ENCODE measurements around the gene EML3. TPM values are rescaled to one million over a fixed set of nuclear protein-coding genes. Genes with fewer than 3 reads are reported as not detected.

Gene EML3
- total RNA-seq, 2 experiments from 2014 or later = 81.8 to 97.1 TPM

GRCh38 chr11:62602141-62603071, 10.2 kb downstream of the EML3 start:
- CTCF ChIA-PET = interaction anchor here (1.0 to 2.1 kb wide), 4 partner anchors 9 to 65 kb away, joined by 4 to 15 read pairs (median 8); partner anchors contain the start of gene TUT1
- DNase-seq = peak; percentile 28
- H3K27me3 Mint-ChIP-seq (ENCODE audit: low read depth) = no peaks in the 10 kb centered on the region
- peaks cover 66% of the 10 kb centered on the region for H3K36me3 Mint-ChIP-seq (ENCODE audit: low read depth)
- H3K4me1 Mint-ChIP-seq (ENCODE audit: low read depth) = peaks cover 44% of the 10 kb centered on the region
- H3K27ac Mint-ChIP-seq = peak overlapping the region; percentile 99
- H3K9me3 Mint-ChIP-seq = no peaks in the 10 kb centered on the region
- peak overlapping the region; percentile 91 for H3K4me3 Mint-ChIP-seq
- intact Hi-C loops (cut with micrococcal nuclease) = no loop called here

DNA sequence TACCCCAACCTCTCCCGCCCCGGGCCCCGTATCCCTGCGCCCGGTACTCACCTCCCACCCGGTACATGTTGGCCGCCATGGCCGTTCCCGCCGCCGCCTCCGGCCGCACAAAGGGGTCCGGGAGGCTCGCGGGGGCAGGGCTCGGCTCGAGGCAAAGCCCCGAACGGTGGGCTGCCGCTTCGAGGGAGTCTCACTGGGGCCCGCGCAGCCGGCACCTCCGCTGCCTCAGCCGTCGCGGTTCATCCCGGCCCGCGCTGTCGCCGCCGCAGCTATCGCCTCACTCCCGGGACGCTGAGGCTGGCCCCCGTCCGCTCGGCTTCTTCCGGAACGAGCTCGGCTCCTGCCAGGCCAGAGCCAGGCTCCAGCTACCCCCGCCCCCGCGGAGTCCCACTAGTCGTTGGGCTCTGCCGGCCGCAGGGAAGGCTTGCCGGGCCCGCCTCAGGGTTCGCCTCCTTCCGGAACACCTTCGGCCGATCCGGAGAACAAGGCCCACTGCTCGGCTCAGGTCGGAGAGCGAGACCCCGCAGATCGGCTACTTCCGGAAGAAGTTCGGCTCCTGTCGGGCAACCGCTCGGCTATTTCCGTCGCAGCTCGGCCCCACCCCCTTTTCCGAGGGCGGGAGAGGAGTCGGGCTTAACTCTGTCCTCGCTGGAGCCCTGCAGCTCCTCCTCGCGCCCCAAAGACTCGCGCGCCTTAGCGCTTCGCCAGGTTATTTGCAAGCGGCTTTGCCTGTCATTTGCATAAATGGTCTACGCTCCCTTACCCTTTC, 11.0 kb downstream of the EML3 start, which contains the start of gene MTA2:
Gene MTA2, minus strand, starts transcription at position 494 of the 769 bp plus-strand sequence. Its CDS starts 415 bp downstream, at position 79.
- Mint-ChIP-seq H3K27me3 (ENCODE audit: low read depth) (no peaks in the 10 kb centered on the region), H3K4me3 (peak within 1 kb of the TSS; percentile 91), H3K4me1 (ENCODE audit: low read depth) (peaks cover 45% of the 10 kb centered on the region), H3K9me3 (no peaks in the 10 kb centered on the region), H3K36me3 (ENCODE audit: low read depth) (peaks cover 69% of the 10 kb centered on the region), H3K27ac (peak within 1 kb of the TSS; percentile 99)
- CTCF ChIA-PET = interaction anchor here (0.5 to 2.1 kb wide), 4 partner anchors 10 to 78 kb away, joined by 3 to 15 read pairs (median 8); partner anchors contain the start of gene TUT1
- peak; percentile 99 for DNase-seq
- intact Hi-C loops (cut with micrococcal nuclease) = loop anchor here (1.0 to 2.0 kb wide), 2 partner anchors 10 to 279 kb away; partner anchors contain the start of gene SLC3A2

GRCh38 chr11:62601122-62601371, 11.5 kb downstream of the EML3 start:
- Mint-ChIP-seq H3K9me3 (no peaks in the 10 kb centered on the region), H3K4me1 (ENCODE audit: low read depth) (peaks cover 42% of the 10 kb centered on the region), H3K27me3 (ENCODE audit: low read depth) (no peaks in the 10 kb centered on the region), H3K4me3 (peak overlapping the region; percentile 91), H3K36me3 (ENCODE audit: low read depth) (peaks cover 68% of the 10 kb centered on the region), H3K27ac (peak overlapping the region; percentile 99)
- intact Hi-C loops (cut with micrococcal nuclease) = loop anchor here (1.0 to 2.0 kb wide), 2 partner anchors 10 to 280 kb away; partner anchors contain the start of gene SLC3A2
- CTCF ChIA-PET = interaction anchor here (1.0 to 2.1 kb wide), 3 partner anchors 9 to 67 kb away, joined by 4 to 15 read pairs (median 13); partner anchors contain the start of gene TUT1
- DNase-seq = peak; percentile 54

GRCh38 chr11:62600367-62601121, 12.0 kb downstream of the EML3 start:
- peak overlapping the region; percentile 99 for H3K27ac Mint-ChIP-seq
- peaks cover 68% of the 10 kb centered on the region for H3K36me3 Mint-ChIP-seq (ENCODE audit: low read depth)
- CTCF ChIA-PET = interaction anchor here (1.4 to 2.1 kb wide), 3 partner anchors 8 to 39 kb away, joined by 4 to 15 read pairs (median 13); partner anchors contain the start of gene TUT1
- peak overlapping the region; percentile 91 for H3K4me3 Mint-ChIP-seq
- intact Hi-C loops (cut with micrococcal nuclease) = loop anchor here (1.0 to 2.0 kb wide), 2 partner anchors 11 to 280 kb away; partner anchors contain the start of gene SLC3A2
- H3K27me3 Mint-ChIP-seq (ENCODE audit: low read depth) = no peaks in the 10 kb centered on the region
- H3K4me1 Mint-ChIP-seq (ENCODE audit: low read depth) = peaks cover 42% of the 10 kb centered on the region
- DNase-seq = peak; percentile 58
- no peaks in the 10 kb centered on the region for H3K9me3 Mint-ChIP-seq

DNA sequence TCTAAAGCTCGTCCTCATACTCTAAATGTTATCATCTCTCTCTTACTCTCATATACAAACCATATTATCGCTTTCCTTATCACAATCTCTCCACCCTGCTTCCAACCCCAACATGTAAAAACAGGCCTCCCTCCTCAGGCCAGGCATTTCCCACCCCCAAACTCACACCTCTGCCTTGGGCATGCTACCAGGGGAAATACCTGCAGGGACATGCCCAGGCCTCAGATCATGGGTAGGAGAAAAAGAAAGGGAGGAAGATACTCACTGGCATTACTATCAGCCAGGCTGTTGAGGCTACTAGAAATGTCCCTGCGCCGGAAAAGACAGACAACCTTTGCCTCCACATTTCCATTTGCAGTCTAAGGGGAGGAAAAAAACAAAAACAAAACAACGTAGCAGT, 12.7 kb downstream of the EML3 start:
- peak; percentile 76 for DNase-seq

GRCh38 chr11:62599069-62599696, 13.4 kb downstream of the EML3 start:
- H3K9me3 Mint-ChIP-seq = no peaks in the 10 kb centered on the region
- H3K27me3 Mint-ChIP-seq (ENCODE audit: low read depth) = no peaks in the 10 kb centered on the region
- peaks cover 66% of the 10 kb centered on the region for H3K36me3 Mint-ChIP-seq (ENCODE audit: low read depth)
- peak overlapping the region; percentile 91 for H3K4me3 Mint-ChIP-seq
- CTCF ChIA-PET = interaction anchor here (0.5 to 1.4 kb wide), 4 partner anchors 13 to 38 kb away, joined by 3 to 4 read pairs (median 3); partner anchors contain the start of gene ROM1
- intact Hi-C loops (cut with micrococcal nuclease) = loop anchor here (1.0 to 2.0 kb wide), 9 partner anchors 8 to 255 kb away; partner anchors contain the start of genes C11orf98, CSKMT, GANAB and HNRNPUL2
- H3K4me1 Mint-ChIP-seq (ENCODE audit: low read depth) = peaks cover 46% of the 10 kb centered on the region
- peak overlapping the region; percentile 99 for H3K27ac Mint-ChIP-seq
- DNase-seq = peak; percentile 97

More for the DNA sequence above, 12.7 kb downstream of the EML3 start:
- intact Hi-C loops (cut with micrococcal nuclease) = loop anchor here (1.0 to 2.0 kb wide), 10 partner anchors 9 to 281 kb away; partner anchors contain the start of genes C11orf98, CSKMT, GANAB and HNRNPUL2
- Mint-ChIP-seq H3K36me3 (ENCODE audit: low read depth) (peaks cover 69% of the 10 kb centered on the region), H3K27me3 (ENCODE audit: low read depth) (no peaks in the 10 kb centered on the region), H3K27ac (peak overlapping the region; percentile 99), H3K9me3 (no peaks in the 10 kb centered on the region), H3K4me1 (ENCODE audit: low read depth) (peaks cover 40% of the 10 kb centered on the region), H3K4me3 (peak overlapping the region; percentile 91)
- CTCF ChIA-PET = interaction anchor here (1.1 to 2.1 kb wide), 3 partner anchors 12 to 39 kb away, joined by 3 to 15 read pairs (median 4); partner anchors contain the start of gene ROM1

DNA sequence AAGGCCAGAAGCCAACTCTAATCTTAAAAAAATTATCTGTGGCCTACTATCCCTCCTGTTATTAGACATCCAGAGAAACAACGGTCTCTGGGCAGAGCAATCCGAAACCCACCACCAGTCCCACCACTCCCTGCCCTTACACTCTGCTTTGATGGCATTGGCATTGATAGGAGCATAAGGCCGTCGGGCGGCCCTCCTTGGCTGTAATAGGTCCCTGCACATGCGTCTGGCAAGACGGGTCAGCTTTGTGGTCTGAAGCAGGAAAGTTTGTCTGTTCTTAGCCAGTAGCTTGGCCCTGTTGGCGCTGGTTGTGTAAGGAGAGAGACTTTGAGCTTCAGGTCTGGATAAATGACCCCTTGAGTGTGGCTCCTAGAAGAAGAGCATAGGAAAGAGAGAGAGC, 17.5 kb downstream of the EML3 start:
- no peak for DNase-seq
- H3K9me3 Mint-ChIP-seq = no peaks in the 10 kb centered on the region
- peak overlapping the region; percentile 7 for H3K27ac Mint-ChIP-seq
- intact Hi-C loops (cut with micrococcal nuclease) = no loop called here
- CTCF ChIA-PET = interaction anchor here (1.3 to 4.6 kb wide), 3 partner anchors 15 to 170 kb away, joined by 4 to 28 read pairs (median 5); partner anchors contain the start of gene EML3
- H3K27me3 Mint-ChIP-seq (ENCODE audit: low read depth) = no peaks in the 10 kb centered on the region
- peaks cover 60% of the 10 kb centered on the region for H3K36me3 Mint-ChIP-seq (ENCODE audit: low read depth)
- no peak overlapping the region for H3K4me3 Mint-ChIP-seq
- peaks cover 66% of the 10 kb centered on the region for H3K4me1 Mint-ChIP-seq (ENCODE audit: low read depth)

- Mint-ChIP-seq H3K36me3 (ENCODE audit: low read depth) (peaks cover 44% of the 10 kb centered on the region), H3K27me3 (ENCODE audit: low read depth) (no peaks in the 10 kb centered on the region), H3K9me3 (no peaks in the 10 kb centered on the region), H3K27ac (peak overlapping the region; percentile 82), H3K4me1 (ENCODE audit: low read depth) (peaks cover 63% of the 10 kb centered on the region), H3K4me3 (peak overlapping the region; percentile 54)
- CTCF ChIA-PET = interaction anchor here (0.6 to 4.6 kb wide), 15 partner anchors 8 to 169 kb away, joined by 3 to 28 read pairs (median 4); partner anchors contain the start of genes C11orf98, CSKMT, EML3 and MTA2
- peak; percentile 92 for DNase-seq
- intact Hi-C loops (cut with micrococcal nuclease) = loop anchor here (1.0 kb wide), 2 partner anchors 101 to 269 kb away; no protein-coding TSS in a partner anchor
These were observed 19.0 kb downstream of the EML3 start for GRCh38 chr11:62593434-62594044.

DNA sequence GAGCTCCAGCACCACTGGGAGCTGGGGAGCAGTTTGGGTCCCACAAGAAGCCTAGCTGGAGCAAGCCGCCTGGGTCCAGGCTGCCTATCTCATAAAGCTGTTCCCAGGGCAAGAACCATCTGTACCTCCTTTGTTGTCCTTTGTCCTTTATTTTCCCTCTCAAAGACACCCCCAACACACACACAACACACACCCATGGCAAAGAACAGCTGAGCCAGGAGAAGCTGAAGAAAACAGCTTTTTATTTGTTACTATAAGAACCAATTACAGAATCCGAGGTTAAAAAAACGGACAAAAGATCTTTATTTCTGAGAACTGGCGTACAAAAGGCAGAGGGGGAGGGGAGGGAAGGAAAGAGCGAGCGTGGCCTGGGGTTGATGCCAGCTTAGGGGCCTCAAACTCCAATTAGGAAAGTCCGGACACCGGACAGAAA, 19.6 kb downstream of the EML3 start:
- H3K4me3 Mint-ChIP-seq = no peak overlapping the region
- CTCF ChIA-PET = interaction anchor here (0.6 to 4.6 kb wide), 13 partner anchors 8 to 168 kb away, joined by 3 to 28 read pairs (median 8); partner anchors contain the start of genes C11orf98, CSKMT, EML3 and MTA2
- peaks cover 61% of the 10 kb centered on the region for H3K4me1 Mint-ChIP-seq (ENCODE audit: low read depth)
- no peaks in the 10 kb centered on the region for H3K27me3 Mint-ChIP-seq (ENCODE audit: low read depth)
- no peaks in the 10 kb centered on the region for H3K9me3 Mint-ChIP-seq
- intact Hi-C loops (cut with micrococcal nuclease) = loop anchor here (1.0 kb wide), 2 partner anchors 101 to 269 kb away; no protein-coding TSS in a partner anchor
- peaks cover 42% of the 10 kb centered on the region for H3K36me3 Mint-ChIP-seq (ENCODE audit: low read depth)
- no peak for DNase-seq
- H3K27ac Mint-ChIP-seq = peak overlapping the region; percentile 94

DNA sequence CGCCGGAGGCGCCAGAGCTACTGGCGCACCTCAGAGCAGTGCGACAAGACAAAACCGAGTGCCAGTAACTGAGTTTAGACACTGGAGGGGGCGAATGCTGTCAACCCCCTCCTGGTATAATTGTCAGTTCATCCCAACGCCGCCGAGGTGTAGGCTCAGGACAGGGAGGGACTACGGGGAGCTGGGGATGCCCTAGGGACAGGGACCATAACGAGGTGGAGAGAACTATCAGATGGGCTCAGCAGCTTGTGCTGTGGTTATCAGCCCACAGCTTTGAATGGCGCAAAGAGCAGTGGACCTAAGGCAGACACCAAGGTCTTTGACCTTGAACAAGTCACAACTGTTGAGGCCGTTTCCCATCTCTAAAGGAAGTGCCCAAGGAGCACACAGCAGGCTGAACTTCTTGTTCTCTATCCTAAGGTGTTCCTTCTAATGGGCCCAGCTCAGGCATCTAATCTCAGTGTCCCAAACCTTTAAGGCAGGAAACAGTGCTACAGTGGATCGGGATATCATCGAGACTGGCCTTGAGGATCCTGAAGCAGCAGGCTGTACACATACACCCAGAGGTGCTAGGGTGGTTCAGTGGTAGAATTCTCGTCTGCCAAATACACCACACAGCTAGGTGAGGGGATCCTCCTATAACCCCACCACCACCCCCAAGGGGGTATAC, 20.3 kb downstream of the EML3 start:
- H3K36me3 Mint-ChIP-seq (ENCODE audit: low read depth) = peaks cover 37% of the 10 kb centered on the region
- peaks cover 57% of the 10 kb centered on the region for H3K4me1 Mint-ChIP-seq (ENCODE audit: low read depth)
- CTCF ChIA-PET = interaction anchor here (0.7 to 4.6 kb wide), 20 partner anchors 9 to 212 kb away, joined by 3 to 28 read pairs (median 5); partner anchors contain the start of genes C11orf98, CSKMT, EEF1G and EML3

More for the DNA sequence above, 20.3 kb downstream of the EML3 start:
- no peak for DNase-seq
- intact Hi-C loops (cut with micrococcal nuclease) = no loop called here
- peak overlapping the region; percentile 94 for H3K4me3 Mint-ChIP-seq
- peak overlapping the region; percentile 94 for H3K27ac Mint-ChIP-seq
- no peaks in the 10 kb centered on the region for H3K9me3 Mint-ChIP-seq
- no peaks in the 10 kb centered on the region for H3K27me3 Mint-ChIP-seq (ENCODE audit: low read depth)
